Dendritic cell treated with granulocyte-macrophage colony-stimulating factor and Interleukin-4, amounts not matched to agents 40 ng/mL and 50 ng/mL, for 4 days (primary cell): ENCODE data around the gene CXCL14.
A peak's percentile ranks its signal among the peaks of the same experiment; 100 is the strongest.
"Not testable (repeated sequence)": the region's sequence is repeated elsewhere in the genome, so short reads cannot be mapped to it uniquely, and the experiment has no call there.

Experiments used
- H3K27ac Mint-ChIP-seq: one replicate; pipeline ENCODE4 v1.8.0; 2022; ENCODE audit warnings: mild to moderate bottlenecking, mixed read lengths
- H3K27me3 Mint-ChIP-seq: one replicate; pipeline ENCODE4 v1.8.0; 2022; ENCODE audit warnings: mild to moderate bottlenecking, mixed read lengths
- H3K36me3 Mint-ChIP-seq: one replicate; pipeline ENCODE4 v1.8.0; 2022; ENCODE audit warnings: low read depth, mixed read lengths
- H3K4me1 Mint-ChIP-seq: one replicate; pipeline ENCODE4 v1.8.0; 2022; ENCODE audit warnings: low read depth, mixed read lengths
- H3K4me3 Mint-ChIP-seq: one replicate; pipeline ENCODE4 v1.8.0; 2022; ENCODE audit warnings: mild to moderate bottlenecking, moderate library complexity, mixed read lengths
- H3K9me3 Mint-ChIP-seq: one replicate; pipeline ENCODE4 v1.8.0; 2022; ENCODE audit warnings: mixed read lengths
- intact Hi-C: fragments of 100-400 bp; cut with micrococcal nuclease; formaldehyde crosslinking; loops from one replicate; pipeline ENCODE4 v1.15.0; 2022

Gene CXCL14

GRCh38 chr5:135537745-135538144, 41.0 kb downstream of the CXCL14 start:
- peaks cover 29% of the 10 kb centered on the region for H3K4me1 Mint-ChIP-seq
- no peaks in the 10 kb centered on the region for H3K36me3 Mint-ChIP-seq
- no peak overlapping the region for H3K4me3 Mint-ChIP-seq
- intact Hi-C loops, result loop anchor here (5.0 kb wide), 1 partner anchor 35 kb away; no protein-coding TSS in a partner anchor
- no peak overlapping the region for H3K27ac Mint-ChIP-seq
- peaks cover 97% of the 10 kb centered on the region for H3K27me3 Mint-ChIP-seq
- no peaks in the 10 kb centered on the region for H3K9me3 Mint-ChIP-seq

DNA sequence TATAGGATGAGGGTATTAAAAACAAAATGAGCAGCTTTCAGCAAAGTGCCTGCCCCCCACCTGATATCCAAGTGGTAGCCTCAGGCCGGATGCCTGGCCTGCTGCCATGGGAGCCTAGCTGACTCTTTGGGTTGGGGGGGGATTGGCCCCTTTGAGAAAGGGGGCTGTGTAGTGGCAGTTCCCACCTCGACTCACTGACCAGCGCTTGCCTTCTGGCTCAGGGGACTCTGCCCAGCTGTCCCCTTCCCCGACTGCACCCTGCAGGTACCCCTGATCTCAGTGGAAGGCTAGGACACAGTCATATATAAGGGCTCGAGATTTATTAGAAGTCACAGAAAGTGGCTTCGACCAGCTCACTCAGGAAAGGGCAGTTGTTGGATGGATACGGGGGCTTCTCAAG, 41.5 kb downstream of the CXCL14 start:
- Mint-ChIP-seq H3K27me3 (peaks cover 96% of the 10 kb centered on the region), H3K36me3 (no peaks in the 10 kb centered on the region), H3K9me3 (no peaks in the 10 kb centered on the region), H3K4me3 (no peak overlapping the region), H3K27ac (no peak overlapping the region), H3K4me1 (peaks cover 29% of the 10 kb centered on the region)
- intact Hi-C loops, result loop anchor here (5.0 kb wide), 1 partner anchor 35 kb away; no protein-coding TSS in a partner anchor

DNA sequence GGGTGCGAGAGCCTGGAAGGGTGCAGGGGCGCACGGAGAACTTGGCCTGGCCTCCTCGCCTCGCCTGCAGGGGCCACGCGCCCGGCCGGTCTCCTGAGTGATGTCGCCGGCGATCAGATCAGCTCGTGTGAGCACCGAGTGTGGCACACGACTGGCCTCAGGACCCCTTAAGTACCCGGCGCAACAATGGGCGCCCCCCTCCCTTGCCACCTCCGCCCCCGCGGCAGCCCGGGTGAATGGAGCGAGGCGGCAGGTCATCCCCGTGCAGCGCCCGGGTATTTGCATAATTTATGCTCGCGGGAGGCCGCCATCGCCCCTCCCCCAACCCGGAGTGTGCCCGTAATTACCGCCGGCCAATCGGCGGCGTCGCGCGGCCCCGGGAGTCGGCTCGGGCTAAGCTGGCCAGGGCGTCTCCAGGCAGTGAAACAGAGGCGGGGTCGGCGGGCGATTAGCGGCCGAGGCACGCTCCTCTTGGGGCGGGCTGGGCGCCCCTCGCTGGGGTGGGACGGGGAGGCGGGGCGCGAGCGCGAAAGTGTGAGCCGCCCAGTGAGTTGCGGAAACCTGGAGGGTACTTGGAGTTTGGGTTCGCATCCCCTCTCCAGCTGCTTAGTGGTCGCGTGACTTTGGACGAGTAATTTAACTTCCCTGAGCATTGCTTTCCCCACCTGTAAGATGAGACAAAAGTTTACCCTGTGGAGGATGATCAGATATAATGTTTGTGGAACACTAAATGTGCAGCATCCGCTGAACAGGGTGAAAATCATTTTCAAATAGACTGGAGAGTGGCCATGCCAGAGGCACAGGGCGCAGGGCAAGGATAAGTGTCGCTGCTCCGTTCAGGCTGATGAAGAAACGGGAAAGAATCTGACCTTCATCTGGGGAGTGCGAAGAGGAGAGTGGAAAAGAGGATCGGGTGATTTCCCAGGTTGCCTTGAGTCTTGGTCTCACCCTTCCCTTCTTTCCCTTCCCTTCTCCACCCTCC, 42.7 kb downstream of the CXCL14 start, which contains the start of gene NEUROG1:
TSS of gene NEUROG1 (minus strand) at position 145 of the 982 bp plus-strand sequence. CDS start 274 bp downstream, outside the sequence.
- H3K36me3 Mint-ChIP-seq, result no peaks in the 10 kb centered on the region
- H3K27me3 Mint-ChIP-seq, result peaks cover 96% of the 10 kb centered on the region
- no peaks in the 10 kb centered on the region for H3K9me3 Mint-ChIP-seq
- H3K4me3 Mint-ChIP-seq, result peak within 1 kb of the TSS; percentile 44
- intact Hi-C loops, result loop anchor here (5.0 kb wide), 1 partner anchor 34 kb away; no protein-coding TSS in a partner anchor
- peaks cover 25% of the 10 kb centered on the region for H3K4me1 Mint-ChIP-seq
- no peak within 1 kb of the TSS for H3K27ac Mint-ChIP-seq

DNA sequence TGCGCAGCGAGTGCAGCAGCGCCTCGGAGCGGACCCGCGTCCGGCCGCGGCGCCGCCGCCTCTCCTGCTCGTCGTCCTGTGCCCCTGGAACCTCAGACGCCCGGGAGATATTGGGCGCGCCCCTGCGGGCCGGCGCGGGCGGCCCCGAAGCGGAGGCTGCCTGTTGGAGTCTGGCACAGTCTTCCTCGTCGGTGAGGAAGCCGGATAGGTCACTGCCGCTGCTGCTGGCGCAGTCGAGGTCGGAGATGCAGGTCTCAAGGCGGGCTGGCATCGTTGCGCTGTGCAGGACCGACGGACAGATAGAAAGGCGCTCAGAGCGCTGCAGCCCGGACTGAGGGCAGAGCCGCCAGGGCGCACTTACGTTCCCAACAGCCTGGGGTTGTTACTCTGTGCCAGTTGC, 43.4 kb downstream of the CXCL14 start:
- intact Hi-C loops, result loop anchor here (5.0 kb wide), 1 partner anchor 33 kb away; no protein-coding TSS in a partner anchor
- Mint-ChIP-seq H3K9me3 (peaks cover 3% of the 10 kb centered on the region), H3K27ac (no peak overlapping the region), H3K36me3 (no peaks in the 10 kb centered on the region), H3K27me3 (peaks cover 97% of the 10 kb centered on the region), H3K4me1 (peaks cover 24% of the 10 kb centered on the region), H3K4me3 (peak overlapping the region; percentile 25)

DNA sequence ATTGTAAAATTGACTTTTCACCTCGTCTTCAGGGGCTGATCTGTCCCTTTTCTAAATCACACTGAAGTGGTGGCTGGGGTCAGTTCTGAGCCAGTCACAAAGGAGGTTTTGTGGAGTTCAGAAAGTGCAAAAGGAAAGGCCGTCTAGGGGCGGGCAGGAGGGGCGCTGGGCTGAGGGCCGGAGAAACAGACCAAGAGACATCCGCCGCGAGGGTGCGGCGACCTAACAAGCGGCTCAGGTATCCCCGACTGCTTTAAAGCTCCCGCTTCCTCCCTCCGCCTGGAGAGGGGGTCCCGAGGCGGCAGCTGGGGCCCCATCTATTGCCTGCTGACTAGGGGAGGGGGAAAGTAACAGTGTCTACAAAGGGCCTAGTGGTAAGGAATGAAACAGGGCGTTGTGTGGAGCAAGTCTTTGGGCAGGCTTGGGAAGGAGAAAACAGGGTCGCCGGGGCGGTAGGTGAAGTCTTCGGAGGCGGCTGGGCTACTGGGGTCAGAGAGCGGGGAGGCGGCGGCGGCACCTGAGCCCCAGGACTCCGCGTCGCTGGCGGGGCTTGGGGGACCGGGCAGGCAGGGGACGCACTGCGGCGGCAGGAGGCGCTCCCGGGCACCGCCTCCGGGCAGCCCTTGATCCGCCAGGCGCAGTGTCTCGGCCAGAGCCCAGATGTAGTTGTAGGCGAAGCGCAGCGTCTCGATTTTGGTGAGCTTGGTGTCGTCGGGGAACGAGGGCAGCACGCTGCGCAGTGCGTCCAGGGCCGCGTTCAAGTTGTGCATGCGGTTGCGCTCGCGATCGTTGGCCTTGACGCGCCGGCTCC, 44.0 kb downstream of the CXCL14 start:
- intact Hi-C loops, result loop anchor here (5.0 kb wide), 1 partner anchor 33 kb away; no protein-coding TSS in a partner anchor
- H3K36me3 Mint-ChIP-seq, result no peaks in the 10 kb centered on the region
- H3K27me3 Mint-ChIP-seq, result peaks cover 97% of the 10 kb centered on the region
- H3K4me3 Mint-ChIP-seq, result peak overlapping the region; percentile 25
- H3K27ac Mint-ChIP-seq, result no peak overlapping the region
- H3K4me1 Mint-ChIP-seq, result peaks cover 24% of the 10 kb centered on the region
- H3K9me3 Mint-ChIP-seq, result peaks cover 9% of the 10 kb centered on the region

GRCh38 chr5:135533794-135534193, 45.0 kb downstream of the CXCL14 start:
- H3K9me3 Mint-ChIP-seq, result peaks cover 9% of the 10 kb centered on the region
- H3K4me3 Mint-ChIP-seq, result no peak overlapping the region
- H3K27ac Mint-ChIP-seq, result no peak overlapping the region
- H3K36me3 Mint-ChIP-seq, result no peaks in the 10 kb centered on the region
- intact Hi-C loops, result no loop called here
- peaks cover 24% of the 10 kb centered on the region for H3K4me1 Mint-ChIP-seq
- peaks cover 97% of the 10 kb centered on the region for H3K27me3 Mint-ChIP-seq

- no peak overlapping the region for H3K4me3 Mint-ChIP-seq
- H3K9me3 Mint-ChIP-seq, result peaks cover 9% of the 10 kb centered on the region
- H3K36me3 Mint-ChIP-seq, result no peaks in the 10 kb centered on the region
- no peak overlapping the region for H3K27ac Mint-ChIP-seq
- intact Hi-C loops, result no loop called here
- peaks cover 96% of the 10 kb centered on the region for H3K27me3 Mint-ChIP-seq
- peaks cover 24% of the 10 kb centered on the region for H3K4me1 Mint-ChIP-seq
Observed at GRCh38 chr5:135533334-135533733, 45.5 kb downstream of the CXCL14 start.

DNA sequence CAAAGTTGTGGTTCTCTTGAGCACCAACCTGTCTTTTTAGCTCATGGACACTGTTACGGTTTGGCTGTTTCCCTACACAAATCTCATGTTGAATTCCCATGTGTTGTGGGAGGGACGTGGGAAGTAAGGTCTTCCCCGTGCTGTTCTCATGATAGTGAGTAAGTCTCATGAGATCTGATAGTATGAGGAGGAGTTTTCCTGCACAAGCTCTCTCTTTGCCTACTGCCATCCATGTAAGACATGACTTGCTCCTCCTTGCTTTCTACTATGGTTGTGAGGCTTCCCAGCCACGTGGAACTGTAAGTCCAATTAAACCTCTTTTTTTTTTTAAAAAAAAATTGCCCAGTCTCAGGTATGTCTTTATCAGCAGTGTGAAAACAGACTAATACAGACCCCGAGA, 49.2 kb downstream of the CXCL14 start:
- H3K36me3 Mint-ChIP-seq, H3K4me3 Mint-ChIP-seq, H3K27ac Mint-ChIP-seq, intact Hi-C loops, H3K4me1 Mint-ChIP-seq, H3K9me3 Mint-ChIP-seq: not testable (repeated sequence)
- H3K27me3 Mint-ChIP-seq, result peaks cover 94% of the 10 kb centered on the region

- no peaks in the 10 kb centered on the region for H3K36me3 Mint-ChIP-seq
- intact Hi-C loops, result no loop called here
- no peak overlapping the region for H3K27ac Mint-ChIP-seq
- peaks cover 95% of the 10 kb centered on the region for H3K27me3 Mint-ChIP-seq
- H3K4me3 Mint-ChIP-seq, result no peak overlapping the region
- H3K4me1 Mint-ChIP-seq, result no peaks in the 10 kb centered on the region
- peaks cover 30% of the 10 kb centered on the region for H3K9me3 Mint-ChIP-seq
Observed at GRCh38 chr5:135526924-135527323, 51.9 kb downstream of the CXCL14 start.

DNA sequence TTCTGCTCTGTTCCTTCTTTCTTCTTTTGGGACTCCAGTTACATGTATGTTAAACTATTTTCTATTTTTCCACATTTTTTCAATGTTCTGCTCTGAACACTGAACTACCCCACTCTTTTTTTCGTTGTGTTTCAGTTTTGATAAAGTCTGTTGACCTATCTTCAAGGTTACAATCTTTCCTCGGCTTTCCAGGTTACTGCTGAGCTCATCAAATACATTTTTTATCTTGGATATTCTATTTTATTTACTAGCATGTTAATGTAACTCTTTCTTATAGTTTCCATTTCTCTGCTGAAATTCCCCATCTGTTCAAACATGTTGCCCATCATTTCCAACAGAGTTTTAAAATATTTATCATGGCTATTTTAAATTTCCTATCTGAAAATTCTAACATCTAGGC, 56.8 kb downstream of the CXCL14 start:
- no peaks in the 10 kb centered on the region for H3K4me1 Mint-ChIP-seq
- peaks cover 88% of the 10 kb centered on the region for H3K27me3 Mint-ChIP-seq
- H3K4me3 Mint-ChIP-seq, result no peak overlapping the region
- H3K27ac Mint-ChIP-seq, result no peak overlapping the region
- H3K36me3 Mint-ChIP-seq, result no peaks in the 10 kb centered on the region
- intact Hi-C loops, result no loop called here
- peaks cover 34% of the 10 kb centered on the region for H3K9me3 Mint-ChIP-seq
